Neuron (in vitro differentiated cells): ENCODE results near the gene IL17RC.
A peak's percentile ranks its signal among the peaks of the same experiment; 100 is the strongest.
"Not testable (repeated sequence)": the region's sequence is repeated elsewhere in the genome, so short reads cannot be mapped to it uniquely, and the experiment has no call there.

ENCODE experiments used
- H2AFZ ChIP-seq: one replicate; pipeline ENCODE4 v1.6.1; 2013; ENCODE audit warnings: low read depth, mild to moderate bottlenecking, inconsistent platforms, low read length, moderate library complexity
- H3K27me3 ChIP-seq: one replicate; pipeline ENCODE4 v1.6.1; 2013; ENCODE audit warnings: low read length; ENCODE audit not compliant: insufficient read depth
- H3K36me3 ChIP-seq: one replicate; pipeline ENCODE4 v1.6.1; 2013; ENCODE audit warnings: low read length; ENCODE audit not compliant: insufficient read depth
- H3K4me1 ChIP-seq: one replicate; pipeline ENCODE4 v1.6.1; 2013; ENCODE audit warnings: low read length; ENCODE audit not compliant: insufficient read depth
- H3K4me3 ChIP-seq: 2 replicates; pipeline ENCODE4 v1.5.1; 2013; ENCODE audit warnings: mild to moderate bottlenecking, low read length, moderate library complexity
- H3K9me3 ChIP-seq: one replicate; pipeline ENCODE4 v1.6.1; 2013; ENCODE audit warnings: low read length

The IL17RC gene

GRCh38 chr3:9884555-9885165 is 32.2 kb upstream of the IL17RC start:
- H2AFZ ChIP-seq, result no peak overlapping the region
- no peaks in the 10 kb centered on the region for H3K4me1 ChIP-seq
- no peaks in the 10 kb centered on the region for H3K9me3 ChIP-seq
- no peak overlapping the region for H3K4me3 ChIP-seq
- H3K27me3 ChIP-seq, result peaks cover 10% of the 10 kb centered on the region
- H3K36me3 ChIP-seq, result no peaks in the 10 kb centered on the region

GRCh38 chr3:9886328-9886727 is 30.6 kb upstream of the IL17RC start:
- peaks cover 10% of the 10 kb centered on the region for H3K27me3 ChIP-seq
- H3K4me3 ChIP-seq, result no peak overlapping the region
- H3K4me1 ChIP-seq, result no peaks in the 10 kb centered on the region
- no peak overlapping the region for H2AFZ ChIP-seq
- H3K9me3 ChIP-seq, result no peaks in the 10 kb centered on the region
- H3K36me3 ChIP-seq, result no peaks in the 10 kb centered on the region

- H3K36me3 ChIP-seq, result peaks cover 3% of the 10 kb centered on the region
- H3K9me3 ChIP-seq, result no peaks in the 10 kb centered on the region
- H3K27me3 ChIP-seq, result peaks cover 10% of the 10 kb centered on the region
- H3K4me3 ChIP-seq, result no peak overlapping the region
- H2AFZ ChIP-seq, result no peak overlapping the region
- H3K4me1 ChIP-seq, result no peaks in the 10 kb centered on the region
These were observed 29.4 kb upstream of the IL17RC start for GRCh38 chr3:9887480-9887879.

DNA sequence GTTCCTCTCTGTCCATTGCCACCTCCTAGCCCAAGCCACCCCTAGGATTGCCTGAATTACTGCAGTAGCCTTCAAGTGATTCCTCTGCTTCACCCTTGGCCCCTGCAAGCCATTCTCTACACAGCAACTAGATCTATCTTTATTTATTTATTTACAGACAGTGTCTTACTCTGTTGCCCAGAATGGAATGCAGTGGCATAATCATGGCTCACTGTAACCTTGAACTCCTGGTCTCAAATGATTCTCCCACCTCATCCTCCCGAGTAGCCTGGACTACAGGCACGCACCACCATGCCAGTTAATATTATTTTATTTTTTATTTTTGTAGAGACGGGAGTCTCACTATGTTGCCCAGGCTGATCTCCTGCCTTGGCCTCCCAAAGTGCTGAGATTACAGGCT is 28.4 kb upstream of the IL17RC start:
- Histone ChIP-seq H3K9me3 (no peaks in the 10 kb centered on the region), H2AFZ (no peak overlapping the region), H3K36me3 (peaks cover 13% of the 10 kb centered on the region), H3K27me3 (peaks cover 10% of the 10 kb centered on the region), H3K4me1 (no peaks in the 10 kb centered on the region), H3K4me3 (no peak overlapping the region)

- Histone ChIP-seq H3K9me3 (no peaks in the 10 kb centered on the region), H3K4me1 (no peaks in the 10 kb centered on the region), H2AFZ (no peak overlapping the region), H3K4me3 (no peak overlapping the region), H3K27me3 (peaks cover 10% of the 10 kb centered on the region), H3K36me3 (peaks cover 19% of the 10 kb centered on the region)
These were observed 27.5 kb upstream of the IL17RC start for GRCh38 chr3:9889405-9889804.

GRCh38 chr3:9890249-9891071 is 26.4 kb upstream of the IL17RC start, which contains the start of gene JAGN1:
Gene JAGN1, plus strand, starts transcription at chr3:9890610. Its CDS starts 113 bp downstream, at chr3:9890723.
- H3K4me3 ChIP-seq, result peak within 1 kb of the TSS; percentile 89
- no peaks in the 10 kb centered on the region for H3K4me1 ChIP-seq
- peak within 1 kb of the TSS; percentile 74 for H2AFZ ChIP-seq
- H3K36me3 ChIP-seq, result peaks cover 25% of the 10 kb centered on the region
- peaks cover 10% of the 10 kb centered on the region for H3K27me3 ChIP-seq
- H3K9me3 ChIP-seq, result no peaks in the 10 kb centered on the region

DNA sequence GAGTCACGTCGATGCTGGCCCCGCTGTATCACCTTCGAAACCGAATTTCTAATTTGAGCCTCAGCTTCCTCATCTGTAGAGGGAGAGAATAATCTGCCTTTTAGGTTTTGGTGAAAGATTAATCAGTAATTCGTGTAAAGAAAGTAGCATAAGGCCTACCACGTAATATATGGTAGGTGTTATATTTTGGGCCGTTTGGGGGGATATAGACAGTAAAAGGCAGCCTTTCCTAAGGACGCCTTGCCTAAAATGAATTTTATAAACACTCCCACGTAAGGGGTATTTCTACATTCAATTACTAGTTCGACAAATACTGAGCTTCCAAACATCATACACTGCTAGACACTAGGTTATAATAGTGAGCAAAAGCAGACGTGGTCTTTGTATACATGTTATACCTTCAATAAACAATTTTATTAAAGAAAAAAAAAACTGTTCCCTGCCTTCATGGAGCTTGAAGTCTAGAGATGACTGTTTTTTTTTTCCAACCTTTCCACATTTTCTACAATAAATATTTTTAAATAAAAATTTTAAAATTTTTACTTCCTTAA is 25.8 kb upstream of the IL17RC start:
- peak overlapping the region; percentile 89 for H3K4me3 ChIP-seq
- H3K36me3 ChIP-seq, result peaks cover 25% of the 10 kb centered on the region
- H3K9me3 ChIP-seq, result no peaks in the 10 kb centered on the region
- no peaks in the 10 kb centered on the region for H3K4me1 ChIP-seq
- H2AFZ ChIP-seq, result peak overlapping the region; percentile 71
- peaks cover 10% of the 10 kb centered on the region for H3K27me3 ChIP-seq

GRCh38 chr3:9893739-9894138 is 23.2 kb upstream of the IL17RC start:
- no peak overlapping the region for H3K4me3 ChIP-seq
- no peak overlapping the region for H2AFZ ChIP-seq
- H3K27me3 ChIP-seq, result no peaks in the 10 kb centered on the region
- H3K9me3 ChIP-seq, result no peaks in the 10 kb centered on the region
- peaks cover 25% of the 10 kb centered on the region for H3K36me3 ChIP-seq
- no peaks in the 10 kb centered on the region for H3K4me1 ChIP-seq

DNA sequence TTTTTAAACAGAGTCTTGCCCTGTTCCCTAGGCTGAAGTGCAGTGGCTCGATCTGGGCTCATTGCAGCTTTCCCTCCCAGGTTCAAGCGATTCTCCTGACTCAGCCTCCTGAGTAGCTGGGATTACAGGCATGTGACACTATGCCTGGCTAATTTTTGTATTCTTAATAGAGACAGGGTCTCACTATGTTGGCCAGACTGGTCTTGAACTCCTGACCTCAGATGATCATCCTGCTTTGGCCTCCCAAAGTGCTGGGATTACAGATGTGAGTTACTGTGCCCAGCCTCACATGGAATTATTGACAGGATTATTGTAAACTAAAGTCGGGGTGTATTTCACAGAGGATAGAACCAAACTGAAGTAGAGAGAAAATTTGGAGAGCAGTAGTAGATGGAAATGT is 21.2 kb upstream of the IL17RC start:
- H3K36me3 ChIP-seq, result peaks cover 25% of the 10 kb centered on the region
- H3K4me1 ChIP-seq, H3K9me3 ChIP-seq: not testable (repeated sequence)

DNA sequence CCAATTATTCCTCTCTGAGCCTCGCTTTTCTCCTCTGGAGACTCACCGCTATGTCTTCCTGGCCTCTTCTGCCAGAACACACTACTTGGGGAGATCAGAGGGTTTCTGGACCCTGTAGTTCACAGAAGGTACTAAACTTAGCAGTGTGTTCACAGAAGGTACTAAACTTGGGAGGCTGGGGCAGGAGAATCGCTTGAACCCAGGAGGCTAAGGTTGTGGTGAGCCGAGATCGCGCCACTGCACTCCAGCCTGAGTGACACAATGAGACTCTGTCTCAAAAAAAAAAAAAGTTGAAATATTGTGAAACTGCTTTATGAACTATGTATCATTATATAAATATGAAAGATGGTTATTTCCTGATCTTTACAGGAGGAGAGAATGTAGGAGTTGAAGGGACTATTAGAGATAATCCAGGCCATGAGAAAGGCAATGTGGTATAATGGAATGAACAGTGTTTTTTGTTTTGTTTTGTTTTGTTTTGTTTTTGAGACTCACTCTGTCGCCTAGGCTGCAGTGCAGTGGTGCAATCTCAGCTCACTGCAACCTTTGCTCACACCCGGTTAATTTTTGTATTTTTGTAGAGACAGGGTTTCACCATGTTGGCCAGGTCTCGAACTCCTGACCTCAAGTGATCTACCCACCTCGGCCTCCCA is 20.0 kb upstream of the IL17RC start:
- H2AFZ ChIP-seq, H3K4me3 ChIP-seq, H3K9me3 ChIP-seq, H3K4me1 ChIP-seq, H3K27me3 ChIP-seq: not testable (repeated sequence)
- peaks cover 25% of the 10 kb centered on the region for H3K36me3 ChIP-seq

More for the DNA sequence above, 21.2 kb upstream of the IL17RC start:
- not testable (repeated sequence) for H3K4me3 ChIP-seq, H3K27me3 ChIP-seq, H2AFZ ChIP-seq

DNA sequence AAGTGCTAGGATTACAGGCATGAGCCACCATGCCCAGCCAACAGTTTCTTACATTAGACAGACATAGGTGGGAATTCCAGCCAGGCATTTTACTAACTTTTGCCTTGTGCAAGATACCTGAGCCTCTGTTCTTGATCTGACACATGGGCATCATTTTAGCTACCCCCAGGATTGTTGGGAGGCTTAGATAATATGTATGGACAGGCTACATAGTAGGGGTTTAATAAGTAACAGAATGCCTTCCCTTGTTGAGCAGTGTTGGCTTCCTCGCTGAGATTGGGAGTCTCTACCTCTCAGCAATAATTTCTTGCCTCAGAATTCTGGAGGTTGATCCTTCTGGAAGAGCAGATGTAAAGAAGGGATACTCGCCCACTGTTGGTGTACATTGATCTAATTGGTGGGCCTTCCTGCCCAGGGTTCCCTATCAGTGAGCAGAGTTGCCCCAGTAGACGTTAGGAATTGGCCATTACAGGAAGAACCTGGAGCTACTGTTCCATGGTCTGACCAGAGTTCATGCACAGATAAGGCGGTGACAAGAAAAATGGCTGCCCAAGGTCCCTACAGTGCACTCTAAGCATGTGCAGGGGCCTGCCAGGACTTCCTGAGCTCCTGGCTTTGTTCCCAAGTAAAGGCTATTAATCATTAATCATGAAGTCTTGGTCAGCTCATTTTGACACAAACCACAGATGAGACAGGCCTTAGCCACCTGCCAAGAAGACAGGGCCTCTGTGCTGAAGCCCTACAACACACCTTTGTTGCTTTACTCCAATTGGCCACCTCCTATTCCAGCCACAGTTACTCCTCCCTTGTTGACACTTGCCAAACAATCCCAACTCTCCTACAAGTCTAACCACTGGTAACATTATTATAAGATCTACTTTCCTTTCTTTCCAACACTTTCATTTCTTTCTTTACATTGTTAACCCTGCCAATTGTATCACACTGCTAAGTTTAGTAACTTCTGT is 19.2 kb upstream of the IL17RC start:
- H3K9me3 ChIP-seq, result no peaks in the 10 kb centered on the region
- H3K27me3 ChIP-seq, result no peaks in the 10 kb centered on the region
- no peak overlapping the region for H3K4me3 ChIP-seq
- no peak overlapping the region for H2AFZ ChIP-seq
- H3K36me3 ChIP-seq, result peaks cover 21% of the 10 kb centered on the region
- no peaks in the 10 kb centered on the region for H3K4me1 ChIP-seq

DNA sequence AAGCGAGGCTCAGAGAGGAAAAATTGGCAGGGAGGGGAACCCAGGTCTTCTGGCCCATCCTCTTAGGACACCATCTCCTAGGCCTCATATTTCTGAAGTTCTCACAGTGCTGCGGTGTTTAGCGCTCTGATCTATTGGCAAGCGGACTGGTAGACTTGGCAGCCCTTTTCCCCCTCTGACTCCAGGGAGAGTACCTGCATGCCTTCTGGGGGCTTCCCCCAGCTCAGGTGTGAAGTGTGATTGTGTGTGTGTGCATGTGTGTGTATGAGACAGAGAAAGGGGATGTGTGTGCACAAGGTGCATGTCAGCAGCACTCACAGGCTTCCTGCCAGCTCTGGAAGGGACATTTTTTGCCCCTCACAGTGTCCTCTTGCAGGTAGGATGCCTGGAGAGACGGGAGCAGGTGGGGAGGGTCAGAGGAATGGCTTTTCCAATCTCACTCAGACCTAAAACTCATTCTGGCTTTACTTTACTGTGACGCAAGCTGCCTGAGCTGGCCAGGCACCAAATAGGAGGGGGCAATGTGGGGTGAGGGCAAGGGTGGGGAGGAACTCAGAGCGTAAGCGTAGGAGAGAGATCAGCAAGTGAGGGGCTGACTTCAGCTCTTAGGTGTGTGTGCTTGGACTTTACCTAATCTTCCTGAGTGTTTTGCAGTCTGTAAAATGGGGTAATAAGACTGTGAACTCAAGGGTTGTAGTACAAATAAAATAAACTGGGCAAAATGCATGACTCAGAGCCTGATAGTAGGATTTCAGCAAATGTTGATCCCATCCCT is 18.2 kb upstream of the IL17RC start:
- H3K9me3 ChIP-seq, result no peaks in the 10 kb centered on the region

More for the DNA sequence above, 18.2 kb upstream of the IL17RC start:
- Histone ChIP-seq H2AFZ (no peak overlapping the region), H3K27me3 (no peaks in the 10 kb centered on the region), H3K4me3 (no peak overlapping the region), H3K36me3 (peaks cover 11% of the 10 kb centered on the region), H3K4me1 (no peaks in the 10 kb centered on the region)
